NCI-H128 (cell line): ENCODE data around the gene RPP38.

Source experiments
- DNase-seq: peaks from one replicate; lab custom pipeline; 2025; ENCODE audit not compliant: unreplicated experiment; lab: John Stamatoyannopoulos, UW

RPP38 gene

GRCh38 chr10:15106352-15107013 is 9.3 kb downstream of the RPP38 start:
- peak; percentile 12 for DNase-seq

DNA sequence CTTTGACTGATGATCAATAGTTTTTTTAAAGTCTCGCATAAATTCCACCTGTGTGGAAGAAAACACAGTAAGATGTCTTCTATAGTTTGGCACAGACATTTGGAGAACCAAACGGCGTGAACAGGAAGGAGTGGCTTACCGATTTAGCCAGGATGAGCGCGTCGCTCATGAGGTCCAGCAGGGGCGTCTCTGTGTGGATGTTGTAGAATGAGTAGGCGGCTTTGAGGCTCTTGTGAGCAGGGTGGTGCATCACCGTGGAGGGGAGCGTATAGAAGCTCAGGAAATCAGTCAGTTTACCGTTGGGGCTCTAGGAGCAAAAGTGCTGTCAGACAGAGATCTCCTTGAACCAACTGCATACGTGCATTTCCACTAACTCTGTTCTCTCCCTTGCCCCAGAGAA is 15.5 kb downstream of the RPP38 start:
- no peak for DNase-seq

DNA sequence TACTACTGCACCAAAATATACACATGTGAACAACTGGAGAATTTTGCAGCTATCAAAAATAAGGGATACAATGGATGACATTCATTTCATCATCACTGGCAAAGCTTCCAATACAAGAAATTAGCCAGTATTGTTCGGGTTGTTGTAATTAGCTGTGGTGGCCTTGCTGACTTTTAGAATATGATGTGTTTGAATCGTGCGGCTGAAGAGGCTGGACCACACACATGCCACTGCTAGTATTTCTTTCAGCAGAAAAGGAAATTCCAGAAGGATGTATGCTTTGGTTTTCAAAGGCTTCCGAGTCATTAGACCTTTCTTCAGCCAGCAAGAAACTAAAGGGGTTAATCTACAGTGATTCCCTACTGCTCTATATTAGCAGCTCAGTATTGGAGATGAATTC is 16.6 kb downstream of the RPP38 start:
- no peak for DNase-seq

DNA sequence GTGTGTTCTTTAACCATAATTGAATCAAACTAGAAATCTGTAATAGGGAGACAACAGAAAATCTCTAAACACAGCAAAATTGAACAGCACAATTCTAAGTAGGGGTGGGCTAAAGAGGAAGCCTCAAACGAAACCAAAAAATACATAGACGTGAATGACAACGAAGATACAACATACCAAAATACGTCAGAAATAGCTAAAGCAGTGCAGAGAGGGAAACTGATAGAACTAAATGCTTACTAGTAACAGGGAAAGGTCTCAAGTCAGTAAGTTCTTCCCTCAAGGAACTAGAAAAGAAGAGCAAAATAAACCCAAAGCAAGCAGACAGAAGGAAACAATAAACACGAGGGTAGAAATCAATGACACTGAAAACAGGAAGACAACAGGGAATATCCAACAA is 19.1 kb downstream of the RPP38 start:
- DNase-seq, result no peak

DNA sequence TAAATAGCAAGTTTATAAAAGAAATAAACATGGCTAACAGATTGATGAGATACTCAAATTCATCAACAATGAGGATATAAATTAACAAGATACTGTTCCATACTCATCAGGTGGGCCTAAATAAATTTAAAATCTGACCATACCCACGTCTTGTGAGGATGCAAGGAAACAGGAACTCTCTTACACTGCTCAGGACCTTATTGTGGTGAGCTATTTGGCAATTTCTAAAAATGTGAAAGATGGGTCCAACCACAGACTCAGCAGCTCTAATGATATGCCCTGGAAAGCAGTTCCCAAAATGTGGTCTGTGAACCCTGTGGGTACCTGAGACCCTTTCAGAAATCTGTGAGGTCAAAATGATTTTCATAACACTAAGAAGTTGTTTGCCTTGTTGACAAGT is 21.5 kb downstream of the RPP38 start:
- DNase-seq, result no peak

GRCh38 chr10:15120523-15120922 is 23.4 kb downstream of the RPP38 start:
- DNase-seq, result no peak

- DNase-seq, result no peak
Observed at GRCh38 chr10:15121707-15122106, 24.6 kb downstream of the RPP38 start.

DNA sequence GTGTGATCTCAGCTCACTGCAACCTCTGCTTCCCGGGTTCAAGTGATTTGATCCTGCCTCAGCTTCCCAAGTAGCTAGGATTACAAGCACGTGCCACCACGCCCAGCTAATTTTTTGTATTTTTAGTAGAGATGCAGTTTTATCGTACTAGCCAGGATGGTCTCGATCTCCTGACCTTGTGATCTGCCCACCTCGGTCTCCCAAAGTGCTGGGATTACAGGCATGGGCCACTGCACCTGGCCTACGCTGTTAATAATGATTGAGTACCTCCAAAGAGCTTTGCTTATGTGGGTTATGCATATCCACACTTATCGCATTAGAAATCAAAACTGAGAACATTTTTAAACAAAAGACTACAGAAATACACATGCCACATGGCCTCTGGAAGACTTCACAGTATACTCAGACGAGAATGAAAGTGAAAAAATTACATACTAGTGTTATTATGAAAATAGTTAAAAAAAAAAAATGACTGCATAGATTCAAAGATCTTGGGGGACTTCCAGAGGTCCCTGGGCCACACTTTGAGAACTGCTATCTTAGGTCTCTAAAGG is 25.4 kb downstream of the RPP38 start:
- DNase-seq, result no peak

GRCh38 chr10:15123749-15124184 is 26.6 kb downstream of the RPP38 start:
- DNase-seq, result no peak

DNA sequence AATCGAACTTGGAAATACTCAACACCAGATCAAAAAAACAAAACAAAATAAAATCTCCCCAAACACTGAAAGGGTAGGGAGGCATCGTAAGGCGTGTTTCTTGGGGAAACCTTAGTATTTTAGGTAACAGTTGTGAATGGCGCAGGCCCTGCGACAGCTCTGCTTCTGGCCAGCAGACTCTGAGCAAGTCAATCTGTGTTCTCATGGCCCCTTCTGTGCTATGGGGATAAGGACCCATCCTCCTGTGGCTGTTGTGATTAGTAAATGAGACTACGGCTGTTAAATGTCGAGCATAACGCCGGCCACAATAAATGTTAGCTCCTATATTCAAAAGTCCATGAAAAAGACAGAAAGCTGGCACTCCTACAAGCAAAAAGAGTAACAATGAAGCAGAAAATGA is 27.0 kb downstream of the RPP38 start:
- DNase-seq, result no peak

DNA sequence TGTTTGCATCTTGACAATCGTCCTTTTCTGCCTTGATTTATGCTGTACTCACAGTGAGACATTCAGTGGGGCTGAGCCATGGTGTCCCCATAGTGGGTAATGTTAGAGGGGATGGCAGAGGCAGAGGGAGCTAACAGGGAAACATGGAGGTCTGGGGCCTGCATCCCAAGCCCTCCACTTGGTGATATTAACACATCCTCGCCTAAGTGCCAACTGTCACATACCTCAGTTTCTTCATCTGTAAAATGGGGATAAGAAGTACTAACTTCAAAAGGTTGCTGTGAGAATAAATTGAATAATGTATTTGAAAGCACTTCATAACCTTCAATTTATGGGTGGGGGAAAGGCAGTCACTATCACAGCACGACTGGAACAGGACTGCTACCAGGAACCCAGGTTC is 27.8 kb downstream of the RPP38 start:
- DNase-seq, result no peak

DNA sequence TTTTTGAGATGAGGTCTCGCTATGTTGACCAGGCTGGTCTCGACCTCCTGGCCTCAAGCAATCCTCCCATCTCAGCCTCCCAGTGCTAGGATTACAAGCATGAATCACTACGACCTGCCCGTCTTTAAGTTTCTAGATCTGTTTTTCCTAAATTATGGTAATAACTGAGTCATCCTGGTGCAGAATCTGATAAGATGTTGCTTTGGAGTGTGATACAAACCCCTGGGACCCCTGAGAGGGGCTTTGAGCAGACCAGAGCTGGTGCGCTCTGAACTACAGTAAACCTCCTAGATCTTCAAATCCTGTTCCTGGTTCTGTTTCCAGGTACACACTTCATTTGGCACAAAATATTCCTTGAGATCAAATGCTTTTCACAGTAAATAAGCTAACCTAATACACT is 34.2 kb downstream of the RPP38 start:
- no peak for DNase-seq

DNA sequence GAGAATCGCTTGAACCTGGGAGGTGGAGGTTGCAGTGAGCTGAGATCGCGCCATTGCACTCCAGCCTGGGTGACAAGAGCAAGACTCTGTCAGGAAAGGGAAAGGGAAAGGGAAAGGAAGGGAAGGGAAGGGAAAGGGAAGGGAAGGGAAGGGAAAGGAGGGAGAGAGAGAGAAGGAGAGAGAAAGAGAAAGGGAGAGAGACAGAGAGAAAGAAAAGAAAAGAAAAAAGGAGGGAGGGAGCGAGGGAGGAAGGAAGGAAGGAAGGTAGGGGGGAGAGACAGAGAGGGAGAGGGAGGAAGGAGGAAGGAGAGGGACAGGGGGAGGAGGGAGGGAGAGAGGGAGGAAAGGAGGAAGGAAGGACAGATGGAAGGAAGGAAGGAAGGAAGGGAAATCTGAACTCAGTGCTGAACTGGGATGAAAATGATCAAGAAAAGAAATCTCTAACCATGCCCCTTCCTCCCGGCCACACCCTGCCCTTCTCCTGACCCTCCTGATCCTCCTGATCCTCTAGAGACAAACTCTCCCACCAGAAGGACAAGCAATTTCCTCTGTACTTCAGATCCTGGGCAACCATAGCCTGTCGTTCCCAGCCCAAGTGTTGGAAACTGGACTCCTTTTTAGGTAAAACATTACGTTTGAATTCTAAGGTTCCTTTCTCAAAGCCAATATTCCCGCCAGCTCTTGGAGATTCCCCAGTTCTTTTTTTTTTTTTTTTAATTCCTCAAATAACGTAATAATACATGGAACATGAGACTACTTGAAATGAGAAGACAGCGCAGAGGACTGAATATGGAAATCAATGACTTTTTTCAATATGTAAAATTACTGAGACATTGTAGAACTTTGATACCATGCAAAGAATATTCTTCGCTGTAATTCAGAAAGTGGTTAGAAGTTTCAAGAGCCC is 39.2 kb downstream of the RPP38 start:
- DNase-seq, result no peak

DNA sequence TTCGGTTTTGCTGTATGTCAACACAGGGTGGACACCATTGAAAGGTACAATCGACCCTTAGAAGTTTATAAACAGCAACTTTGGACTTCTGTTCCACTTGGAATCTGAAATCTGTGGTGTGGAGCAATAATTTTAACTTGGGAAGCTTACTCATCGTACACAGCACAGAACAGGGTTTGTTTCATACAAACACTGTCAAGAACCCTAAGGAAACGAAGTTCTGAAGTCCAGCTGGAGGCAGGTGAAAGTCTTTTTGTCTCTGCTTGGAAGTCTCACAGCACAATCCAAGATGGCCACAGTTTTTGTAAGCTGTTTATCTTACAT is 39.8 kb downstream of the RPP38 start:
- DNase-seq, result no peak

DNA sequence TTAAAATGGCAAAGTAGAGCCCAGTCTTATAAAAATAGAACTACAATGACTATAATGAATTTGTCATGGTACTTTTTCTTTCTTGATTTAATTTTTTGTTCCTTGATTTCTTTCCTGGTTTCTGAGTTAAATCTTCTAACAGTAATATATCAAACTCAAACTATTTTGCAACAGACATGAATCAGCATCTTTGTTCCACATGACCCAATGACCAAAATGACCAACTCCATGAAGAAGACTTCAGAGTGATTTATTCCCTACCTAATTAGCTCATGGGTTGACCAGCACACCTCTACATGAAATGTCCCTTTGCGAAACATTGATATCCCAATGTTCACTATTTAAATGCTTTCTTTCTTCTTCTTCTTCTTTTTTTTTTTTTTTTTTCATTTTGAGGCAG is 40.5 kb downstream of the RPP38 start:
- DNase-seq, result no peak

DNA sequence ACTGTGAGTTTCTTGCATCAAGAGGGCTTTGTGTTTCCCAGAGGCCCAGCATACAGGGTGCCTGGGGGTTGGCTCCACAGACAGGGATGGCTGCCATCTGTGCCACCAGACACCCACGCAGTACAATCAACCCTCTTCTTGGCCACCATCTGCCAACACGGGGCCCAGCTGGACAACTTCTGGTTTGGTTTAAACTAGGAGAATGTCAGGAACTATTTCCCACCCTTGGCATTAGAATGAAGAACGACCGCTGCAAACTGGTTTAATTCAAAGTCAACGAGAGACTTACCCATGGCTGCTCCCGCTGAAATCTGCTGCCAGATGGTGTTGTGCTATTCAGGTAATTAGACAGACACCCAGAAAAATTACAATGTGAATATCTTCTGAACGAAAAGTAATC is 43.5 kb downstream of the RPP38 start:
- no peak for DNase-seq

- no peak for DNase-seq
Observed at GRCh38 chr10:15141136-15142054, 44.2 kb downstream of the RPP38 start.

DNA sequence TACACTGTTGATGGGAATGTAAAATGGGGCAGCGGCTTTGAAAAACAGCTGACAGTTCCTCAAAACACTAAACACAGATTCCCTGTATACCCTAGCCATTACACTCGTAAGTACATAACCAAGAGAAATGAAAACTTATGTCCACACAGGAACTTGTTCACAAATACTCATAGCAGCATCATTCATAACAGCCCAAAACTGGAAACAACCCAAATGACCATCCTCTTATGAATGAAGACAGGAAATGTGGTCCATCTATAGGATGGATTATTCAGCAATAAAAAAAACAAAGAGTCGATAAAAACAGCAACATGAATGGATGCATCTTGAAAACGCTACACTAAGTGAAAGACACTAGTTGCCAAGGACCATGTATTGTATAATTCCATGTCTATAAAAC is 47.6 kb downstream of the RPP38 start:
- no peak for DNase-seq

DNA sequence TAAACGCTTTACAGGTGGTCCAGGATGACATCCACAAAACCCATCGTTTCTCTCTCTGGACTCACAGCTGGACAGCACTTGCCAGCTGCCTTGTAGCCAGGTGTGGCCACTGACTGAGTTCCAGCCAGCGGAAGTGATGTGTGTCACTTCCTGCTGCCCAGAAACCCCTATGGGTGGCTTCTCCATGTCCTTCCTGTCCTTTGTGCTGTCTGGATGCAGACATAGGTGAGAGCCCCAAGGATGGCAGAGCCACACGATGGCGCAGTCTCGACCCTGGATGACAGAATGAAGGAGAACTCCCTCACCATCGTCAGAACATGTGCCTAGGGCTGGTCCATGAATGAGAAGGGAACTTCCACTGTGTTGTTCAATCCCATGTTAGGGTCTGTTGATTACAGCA is 49.2 kb downstream of the RPP38 start:
- DNase-seq, result no peak

- no peak for DNase-seq
Observed at GRCh38 chr10:15147594-15148392, 50.6 kb downstream of the RPP38 start.
